Fibroblast of upper back skin (primary cell): ENCODE results near the gene MYBBP1A.
A peak's percentile ranks its signal among the peaks of the same experiment; 100 is the strongest.
"Not testable (repeated sequence)": the region's sequence is repeated elsewhere in the genome, so short reads cannot be mapped to it uniquely, and the experiment has no call there.

Source experiments
- DNase-seq: peaks from one replicate; pipeline ENCODE4 v3.0.0-alpha.2; 2013

The MYBBP1A gene, protein sequence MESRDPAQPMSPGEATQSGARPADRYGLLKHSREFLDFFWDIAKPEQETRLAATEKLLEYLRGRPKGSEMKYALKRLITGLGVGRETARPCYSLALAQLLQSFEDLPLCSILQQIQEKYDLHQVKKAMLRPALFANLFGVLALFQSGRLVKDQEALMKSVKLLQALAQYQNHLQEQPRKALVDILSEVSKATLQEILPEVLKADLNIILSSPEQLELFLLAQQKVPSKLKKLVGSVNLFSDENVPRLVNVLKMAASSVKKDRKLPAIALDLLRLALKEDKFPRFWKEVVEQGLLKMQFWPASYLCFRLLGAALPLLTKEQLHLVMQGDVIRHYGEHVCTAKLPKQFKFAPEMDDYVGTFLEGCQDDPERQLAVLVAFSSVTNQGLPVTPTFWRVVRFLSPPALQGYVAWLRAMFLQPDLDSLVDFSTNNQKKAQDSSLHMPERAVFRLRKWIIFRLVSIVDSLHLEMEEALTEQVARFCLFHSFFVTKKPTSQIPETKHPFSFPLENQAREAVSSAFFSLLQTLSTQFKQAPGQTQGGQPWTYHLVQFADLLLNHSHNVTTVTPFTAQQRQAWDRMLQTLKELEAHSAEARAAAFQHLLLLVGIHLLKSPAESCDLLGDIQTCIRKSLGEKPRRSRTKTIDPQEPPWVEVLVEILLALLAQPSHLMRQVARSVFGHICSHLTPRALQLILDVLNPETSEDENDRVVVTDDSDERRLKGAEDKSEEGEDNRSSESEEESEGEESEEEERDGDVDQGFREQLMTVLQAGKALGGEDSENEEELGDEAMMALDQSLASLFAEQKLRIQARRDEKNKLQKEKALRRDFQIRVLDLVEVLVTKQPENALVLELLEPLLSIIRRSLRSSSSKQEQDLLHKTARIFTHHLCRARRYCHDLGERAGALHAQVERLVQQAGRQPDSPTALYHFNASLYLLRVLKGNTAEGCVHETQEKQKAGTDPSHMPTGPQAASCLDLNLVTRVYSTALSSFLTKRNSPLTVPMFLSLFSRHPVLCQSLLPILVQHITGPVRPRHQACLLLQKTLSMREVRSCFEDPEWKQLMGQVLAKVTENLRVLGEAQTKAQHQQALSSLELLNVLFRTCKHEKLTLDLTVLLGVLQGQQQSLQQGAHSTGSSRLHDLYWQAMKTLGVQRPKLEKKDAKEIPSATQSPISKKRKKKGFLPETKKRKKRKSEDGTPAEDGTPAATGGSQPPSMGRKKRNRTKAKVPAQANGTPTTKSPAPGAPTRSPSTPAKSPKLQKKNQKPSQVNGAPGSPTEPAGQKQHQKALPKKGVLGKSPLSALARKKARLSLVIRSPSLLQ (N-terminal part only)

GRCh38 chr17:4554997-4555799 is at the start of gene MYBBP1A:
Gene MYBBP1A (minus strand): TSS chr17:4555384. CDS start chr17:4555324, 60 bp downstream.
- peak; percentile 95 for DNase-seq

GRCh38 chr17:4604736-4605135 is 49.6 kb upstream of the MYBBP1A start:
- not testable (repeated sequence) for DNase-seq

GRCh38 chr17:4604111-4604644 is 49.0 kb upstream of the MYBBP1A start:
- peak; percentile 77 for DNase-seq

DNA sequence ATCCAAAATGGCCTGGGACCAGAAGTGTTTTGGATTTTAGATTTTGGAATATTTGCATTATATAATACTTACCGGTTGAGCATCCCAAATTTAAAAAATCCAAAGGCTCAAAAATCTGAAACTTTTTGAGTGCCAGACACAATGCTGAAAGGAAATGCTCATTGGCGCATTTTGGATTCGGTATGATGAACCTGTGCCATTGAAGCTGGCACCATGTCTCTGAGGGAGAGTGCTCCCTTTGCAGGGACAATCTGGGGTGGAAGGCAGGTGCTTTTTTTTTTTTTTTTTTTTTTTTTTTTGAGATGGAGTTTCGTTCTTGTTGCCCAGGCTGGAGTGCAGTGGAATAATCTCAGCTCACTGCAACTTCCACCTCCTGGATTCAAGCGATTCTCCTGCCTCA is 46.9 kb upstream of the MYBBP1A start:
- DNase-seq: no peak

- DNase-seq: no peak
Measured at GRCh38 chr17:4601326-4601725, 46.1 kb upstream of the MYBBP1A start.

GRCh38 chr17:4600563-4600962 is 45.4 kb upstream of the MYBBP1A start:
- DNase-seq: no peak

GRCh38 chr17:4599505-4600281 is 44.5 kb upstream of the MYBBP1A start:
- peak; percentile 76 for DNase-seq

GRCh38 chr17:4598776-4599504 is 43.8 kb upstream of the MYBBP1A start:
- DNase-seq: peak; percentile 53

DNA sequence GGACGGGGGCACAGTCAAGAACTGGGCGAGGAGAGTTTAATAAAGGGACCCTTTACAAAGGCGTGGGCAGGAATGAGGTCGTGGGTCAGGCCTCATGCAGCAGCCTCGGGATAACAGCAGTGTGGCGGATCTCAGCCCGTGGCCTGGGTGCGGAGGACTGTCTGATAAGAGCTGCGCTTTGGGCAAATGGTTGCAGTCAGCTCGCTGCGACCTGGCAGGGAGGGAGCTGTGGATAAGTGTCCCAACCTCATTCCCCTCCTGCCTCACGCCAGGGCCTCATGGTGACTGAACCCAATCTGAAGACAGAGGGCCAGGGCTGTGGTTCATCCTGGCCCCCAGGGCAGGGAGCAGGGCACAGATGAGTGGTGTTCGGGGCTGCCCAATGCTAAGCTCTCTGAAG is 42.8 kb upstream of the MYBBP1A start:
- DNase-seq: no peak

GRCh38 chr17:4596636-4597380 is 41.6 kb upstream of the MYBBP1A start:
- no peak for DNase-seq

DNA sequence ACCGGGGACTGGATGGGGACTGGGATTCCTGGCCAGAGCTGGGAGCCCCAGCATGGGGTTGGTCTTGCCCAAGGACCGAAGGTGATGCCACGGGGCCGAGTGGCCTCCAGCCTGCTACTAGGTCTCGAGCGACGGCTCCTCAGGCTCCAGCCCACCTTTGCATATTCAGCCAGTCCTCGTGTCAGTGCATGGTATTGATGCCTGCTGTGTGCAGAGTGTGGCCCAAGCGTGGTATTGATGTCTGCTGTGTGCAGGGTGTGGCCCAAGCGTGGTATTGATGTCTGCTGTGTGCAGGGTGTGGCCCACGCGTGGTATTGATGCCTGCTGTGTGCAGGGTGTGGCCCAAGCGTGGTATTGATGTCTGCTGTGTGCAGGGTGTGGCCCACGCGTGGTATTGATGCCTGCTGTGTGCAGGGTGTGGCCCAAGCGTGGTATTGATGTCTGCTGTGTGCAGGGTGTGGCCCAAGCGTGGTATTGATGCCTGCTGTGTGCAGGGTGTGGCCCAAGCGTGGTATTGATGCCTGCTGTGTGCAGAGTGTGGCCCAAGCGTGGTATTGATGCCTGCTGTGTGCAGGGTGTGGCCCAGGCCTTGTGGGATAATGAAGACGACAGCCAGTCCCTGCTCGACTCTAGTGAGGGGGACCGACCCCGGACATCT is 40.6 kb upstream of the MYBBP1A start:
- not testable (repeated sequence) for DNase-seq

DNA sequence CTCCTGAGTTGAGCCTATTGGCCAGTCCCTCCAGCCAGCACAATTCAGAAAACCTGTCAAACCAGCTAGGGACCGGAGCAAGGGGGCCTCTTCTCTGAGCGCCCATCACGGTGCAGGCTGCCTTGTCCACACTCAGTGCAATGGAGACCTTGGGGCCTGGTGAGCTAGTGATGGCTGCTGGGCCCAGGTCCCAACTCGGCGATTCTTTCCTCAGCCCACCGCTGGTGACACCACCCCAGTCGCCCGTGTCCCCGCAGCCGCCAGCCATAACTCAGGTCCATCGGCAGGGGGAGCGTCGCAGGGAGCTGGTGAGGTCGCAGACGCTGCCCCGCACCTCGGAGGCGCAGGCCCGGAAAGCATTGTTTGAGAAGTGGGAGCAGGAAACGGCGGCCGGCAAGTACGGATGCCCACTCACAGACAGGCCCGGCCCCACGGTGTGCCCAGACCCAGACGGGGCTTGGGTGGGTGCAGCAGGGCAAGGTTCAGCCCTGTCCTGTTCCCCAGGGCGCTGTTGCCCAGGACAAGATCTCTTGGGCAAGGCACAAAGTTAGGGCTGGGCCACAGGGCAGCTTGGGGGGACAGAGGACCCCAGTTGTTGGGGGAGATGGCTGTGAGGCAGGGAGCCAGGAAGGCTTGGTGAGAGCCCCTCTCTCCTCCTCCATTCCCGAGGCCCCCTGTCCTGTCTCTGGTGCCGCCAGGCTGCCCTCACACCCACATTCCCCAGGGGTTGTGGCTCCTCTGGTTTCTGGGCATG is 39.9 kb upstream of the MYBBP1A start:
- no peak for DNase-seq

DNA sequence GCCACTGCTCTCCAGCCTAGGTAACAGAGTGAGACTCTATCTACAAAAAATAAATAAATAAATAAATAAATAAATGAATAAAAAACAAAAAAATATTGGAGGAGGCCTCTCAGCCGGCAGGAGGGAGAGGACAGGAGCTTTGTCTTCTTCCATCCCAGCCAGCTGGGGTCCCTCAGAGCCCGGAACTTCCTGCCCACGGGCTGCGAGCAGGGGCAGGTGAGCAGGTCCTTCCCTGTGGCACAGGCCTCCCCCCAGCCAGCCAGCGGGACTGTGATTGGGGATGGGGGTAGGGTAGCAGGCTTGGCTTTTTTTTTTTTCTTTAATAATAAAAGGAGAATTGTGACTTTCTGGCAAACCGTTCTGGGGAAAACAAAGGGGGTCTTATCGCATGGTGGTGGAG is 39.2 kb upstream of the MYBBP1A start:
- DNase-seq: no peak

DNA sequence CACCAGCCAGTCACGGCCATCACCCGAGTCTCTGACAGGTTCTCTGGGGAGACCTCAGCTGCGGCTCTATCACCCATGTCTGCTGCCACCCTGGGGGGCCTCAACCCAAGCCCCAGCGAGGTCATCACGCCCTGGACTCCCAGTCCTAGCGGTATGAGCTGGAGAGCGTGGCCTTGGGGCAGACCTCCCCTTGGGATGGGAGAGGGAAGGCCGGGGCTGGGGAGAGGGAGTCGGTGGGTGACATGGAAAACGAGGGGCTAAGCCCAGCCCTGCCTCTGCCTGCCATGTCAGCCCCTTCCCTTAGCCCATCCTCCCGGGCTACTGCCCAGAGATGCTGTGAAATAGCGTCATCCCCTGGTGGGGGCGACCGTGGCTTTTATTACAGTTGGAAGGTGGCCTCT is 37.8 kb upstream of the MYBBP1A start:
- DNase-seq: no peak

DNA sequence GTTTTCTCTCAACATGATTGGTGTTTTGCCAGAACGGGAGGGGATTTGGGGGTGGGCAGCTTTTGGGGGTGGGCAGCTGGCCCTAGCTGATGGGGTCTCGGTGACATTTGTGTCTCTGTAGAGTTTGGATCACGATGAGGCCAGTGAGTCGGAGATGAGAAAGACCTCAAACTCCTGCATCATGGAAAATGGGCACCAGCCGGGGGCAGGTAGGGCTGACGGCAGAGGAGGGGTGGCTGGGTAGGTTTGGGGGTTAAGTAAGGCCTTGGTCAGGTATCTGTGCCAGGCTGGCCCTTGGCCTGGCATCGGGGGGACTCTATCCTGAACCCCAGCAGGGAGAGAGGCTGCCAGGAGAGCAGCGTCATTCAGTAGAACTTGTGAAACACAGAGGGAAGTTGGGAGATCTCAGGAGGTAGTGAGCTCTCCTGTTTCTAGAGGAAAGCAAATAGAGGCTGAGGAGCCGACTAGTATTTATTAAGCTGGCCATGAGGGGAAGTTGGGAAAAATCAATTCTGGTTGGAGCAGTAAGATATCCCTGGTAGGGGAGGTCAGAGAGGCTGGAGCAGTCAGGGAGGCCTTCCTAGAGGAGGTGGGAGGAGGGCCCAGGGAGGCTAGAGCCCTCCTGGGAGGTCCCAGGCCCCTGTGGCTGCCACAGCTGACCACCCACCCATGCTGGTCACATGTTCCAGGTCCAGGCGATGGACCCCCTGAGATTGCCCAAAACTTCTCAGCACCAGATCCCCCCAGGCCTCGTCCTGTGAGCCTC is 37.2 kb upstream of the MYBBP1A start:
- no peak for DNase-seq

DNA sequence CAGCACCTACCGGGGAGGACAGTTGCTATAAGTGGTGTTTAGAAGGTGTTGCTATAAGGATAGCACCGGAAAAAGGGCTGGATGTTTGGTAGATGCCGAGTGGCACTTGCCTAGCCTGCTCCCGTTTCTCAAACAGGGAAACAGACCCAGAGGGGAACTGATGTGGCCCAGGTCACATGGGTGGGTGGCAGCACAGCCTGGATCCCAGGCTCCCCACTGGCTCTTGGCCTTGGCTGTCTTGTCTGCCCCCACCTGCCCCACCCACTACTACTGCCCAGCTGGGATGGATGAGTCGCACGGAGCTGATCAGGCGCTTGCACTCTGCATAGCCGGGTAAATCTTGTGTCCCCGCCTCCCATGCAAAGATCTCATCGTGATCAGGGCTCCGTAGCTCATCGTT is 36.3 kb upstream of the MYBBP1A start:
- no peak for DNase-seq

GRCh38 chr17:4590981-4591453 is 35.8 kb upstream of the MYBBP1A start:
- no peak for DNase-seq
